ENCODE data around the gene SPAG17.

DNA sequence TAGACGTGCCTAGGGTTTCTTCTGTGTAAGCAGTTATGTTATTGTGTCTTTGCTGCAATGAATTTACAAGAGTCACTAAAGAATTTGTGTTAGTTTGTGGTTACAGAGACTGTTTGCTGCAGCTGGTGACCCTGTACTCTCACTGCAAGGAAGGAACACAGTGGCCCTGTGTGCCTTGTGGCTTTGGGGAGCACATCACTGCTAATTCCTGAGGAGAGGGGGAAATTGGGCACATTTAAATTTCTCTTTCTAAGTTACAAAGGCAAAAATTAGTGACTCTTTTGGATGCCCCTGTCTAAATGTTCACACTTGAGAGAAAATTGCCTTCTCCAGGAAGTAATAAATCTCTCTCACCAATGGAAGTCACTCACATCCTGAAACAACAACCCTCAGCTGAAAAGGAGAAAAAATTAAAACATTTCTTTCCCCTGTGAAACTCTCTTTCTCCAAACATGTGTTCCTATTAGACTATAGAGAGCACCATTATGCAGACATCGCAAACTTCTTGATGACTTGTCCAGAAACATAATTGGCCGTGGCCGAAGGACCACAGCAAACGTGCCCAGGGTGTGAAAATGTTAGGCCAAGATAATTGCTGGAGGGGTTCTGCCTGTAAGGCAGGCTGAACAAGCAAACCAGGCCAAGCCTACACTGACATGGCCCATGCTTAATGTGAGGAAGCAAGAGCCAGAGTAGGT is 32.3 kb upstream of the SPAG17 start:
- TF ChIP-seq, protein P1, sequence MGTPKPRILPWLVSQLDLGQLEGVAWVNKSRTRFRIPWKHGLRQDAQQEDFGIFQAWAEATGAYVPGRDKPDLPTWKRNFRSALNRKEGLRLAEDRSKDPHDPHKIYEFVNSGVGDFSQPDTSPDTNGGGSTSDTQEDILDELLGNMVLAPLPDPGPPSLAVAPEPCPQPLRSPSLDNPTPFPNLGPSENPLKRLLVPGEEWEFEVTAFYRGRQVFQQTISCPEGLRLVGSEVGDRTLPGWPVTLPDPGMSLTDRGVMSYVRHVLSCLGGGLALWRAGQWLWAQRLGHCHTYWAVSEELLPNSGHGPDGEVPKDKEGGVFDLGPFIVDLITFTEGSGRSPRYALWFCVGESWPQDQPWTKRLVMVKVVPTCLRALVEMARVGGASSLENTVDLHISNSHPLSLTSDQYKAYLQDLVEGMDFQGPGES (IDR thresholded peaks at IDR 0.05; ENCODE audit: low read depth, low read length) = no peak
- no peak for TF ChIP-seq ELF1 (IDR thresholded peaks at IDR 0.05)
- TF ChIP-seq, protein P2, sequence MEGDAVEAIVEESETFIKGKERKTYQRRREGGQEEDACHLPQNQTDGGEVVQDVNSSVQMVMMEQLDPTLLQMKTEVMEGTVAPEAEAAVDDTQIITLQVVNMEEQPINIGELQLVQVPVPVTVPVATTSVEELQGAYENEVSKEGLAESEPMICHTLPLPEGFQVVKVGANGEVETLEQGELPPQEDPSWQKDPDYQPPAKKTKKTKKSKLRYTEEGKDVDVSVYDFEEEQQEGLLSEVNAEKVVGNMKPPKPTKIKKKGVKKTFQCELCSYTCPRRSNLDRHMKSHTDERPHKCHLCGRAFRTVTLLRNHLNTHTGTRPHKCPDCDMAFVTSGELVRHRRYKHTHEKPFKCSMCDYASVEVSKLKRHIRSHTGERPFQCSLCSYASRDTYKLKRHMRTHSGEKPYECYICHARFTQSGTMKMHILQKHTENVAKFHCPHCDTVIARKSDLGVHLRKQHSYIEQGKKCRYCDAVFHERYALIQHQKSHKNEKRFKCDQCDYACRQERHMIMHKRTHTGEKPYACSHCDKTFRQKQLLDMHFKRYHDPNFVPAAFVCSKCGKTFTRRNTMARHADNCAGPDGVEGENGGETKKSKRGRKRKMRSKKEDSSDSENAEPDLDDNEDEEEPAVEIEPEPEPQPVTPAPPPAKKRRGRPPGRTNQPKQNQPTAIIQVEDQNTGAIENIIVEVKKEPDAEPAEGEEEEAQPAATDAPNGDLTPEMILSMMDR (IDR thresholded peaks at IDR 0.05) = no peak
- TF ChIP-seq, protein P3, sequence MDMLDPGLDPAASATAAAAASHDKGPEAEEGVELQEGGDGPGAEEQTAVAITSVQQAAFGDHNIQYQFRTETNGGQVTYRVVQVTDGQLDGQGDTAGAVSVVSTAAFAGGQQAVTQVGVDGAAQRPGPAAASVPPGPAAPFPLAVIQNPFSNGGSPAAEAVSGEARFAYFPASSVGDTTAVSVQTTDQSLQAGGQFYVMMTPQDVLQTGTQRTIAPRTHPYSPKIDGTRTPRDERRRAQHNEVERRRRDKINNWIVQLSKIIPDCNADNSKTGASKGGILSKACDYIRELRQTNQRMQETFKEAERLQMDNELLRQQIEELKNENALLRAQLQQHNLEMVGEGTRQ (IDR thresholded peaks at IDR 0.05; ENCODE audit: borderline replicate concordance, low read depth, low read length) = no peak
- TF ChIP-seq, protein P4, sequence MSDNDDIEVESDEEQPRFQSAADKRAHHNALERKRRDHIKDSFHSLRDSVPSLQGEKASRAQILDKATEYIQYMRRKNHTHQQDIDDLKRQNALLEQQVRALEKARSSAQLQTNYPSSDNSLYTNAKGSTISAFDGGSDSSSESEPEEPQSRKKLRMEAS (IDR thresholded peaks at IDR 0.05; ENCODE audit: low read depth) = no peak
- TF ChIP-seq MXI1 (IDR thresholded peaks at IDR 0.05; ENCODE audit: low read depth, low read length) = no peak
- no peak for TF ChIP-seq POLR2AphosphoS5 (IDR thresholded peaks at IDR 0.05; ENCODE audit: low read depth, low read length)
- TF ChIP-seq, protein P5, sequence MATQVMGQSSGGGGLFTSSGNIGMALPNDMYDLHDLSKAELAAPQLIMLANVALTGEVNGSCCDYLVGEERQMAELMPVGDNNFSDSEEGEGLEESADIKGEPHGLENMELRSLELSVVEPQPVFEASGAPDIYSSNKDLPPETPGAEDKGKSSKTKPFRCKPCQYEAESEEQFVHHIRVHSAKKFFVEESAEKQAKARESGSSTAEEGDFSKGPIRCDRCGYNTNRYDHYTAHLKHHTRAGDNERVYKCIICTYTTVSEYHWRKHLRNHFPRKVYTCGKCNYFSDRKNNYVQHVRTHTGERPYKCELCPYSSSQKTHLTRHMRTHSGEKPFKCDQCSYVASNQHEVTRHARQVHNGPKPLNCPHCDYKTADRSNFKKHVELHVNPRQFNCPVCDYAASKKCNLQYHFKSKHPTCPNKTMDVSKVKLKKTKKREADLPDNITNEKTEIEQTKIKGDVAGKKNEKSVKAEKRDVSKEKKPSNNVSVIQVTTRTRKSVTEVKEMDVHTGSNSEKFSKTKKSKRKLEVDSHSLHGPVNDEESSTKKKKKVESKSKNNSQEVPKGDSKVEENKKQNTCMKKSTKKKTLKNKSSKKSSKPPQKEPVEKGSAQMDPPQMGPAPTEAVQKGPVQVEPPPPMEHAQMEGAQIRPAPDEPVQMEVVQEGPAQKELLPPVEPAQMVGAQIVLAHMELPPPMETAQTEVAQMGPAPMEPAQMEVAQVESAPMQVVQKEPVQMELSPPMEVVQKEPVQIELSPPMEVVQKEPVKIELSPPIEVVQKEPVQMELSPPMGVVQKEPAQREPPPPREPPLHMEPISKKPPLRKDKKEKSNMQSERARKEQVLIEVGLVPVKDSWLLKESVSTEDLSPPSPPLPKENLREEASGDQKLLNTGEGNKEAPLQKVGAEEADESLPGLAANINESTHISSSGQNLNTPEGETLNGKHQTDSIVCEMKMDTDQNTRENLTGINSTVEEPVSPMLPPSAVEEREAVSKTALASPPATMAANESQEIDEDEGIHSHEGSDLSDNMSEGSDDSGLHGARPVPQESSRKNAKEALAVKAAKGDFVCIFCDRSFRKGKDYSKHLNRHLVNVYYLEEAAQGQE (IDR thresholded peaks at IDR 0.05; ENCODE audit: low read depth, low read length) = no peak
- TF ChIP-seq RAD21 (IDR thresholded peaks at IDR 0.05; ENCODE audit: low read length) = no peak
- no peak for TF ChIP-seq EZH2phosphoT487 (IDR thresholded peaks at IDR 0.05; ENCODE audit: borderline replicate concordance, low read depth)
- TF ChIP-seq EP300 (IDR thresholded peaks at IDR 0.05; ENCODE audit: borderline replicate concordance in 1 of 2, low read depth in 1 of 2, low read length in 1 of 2) = no peak
- no peak for TF ChIP-seq NRF1 (IDR thresholded peaks at IDR 0.05; ENCODE audit: low read depth, low read length)
- TF ChIP-seq, protein P6, sequence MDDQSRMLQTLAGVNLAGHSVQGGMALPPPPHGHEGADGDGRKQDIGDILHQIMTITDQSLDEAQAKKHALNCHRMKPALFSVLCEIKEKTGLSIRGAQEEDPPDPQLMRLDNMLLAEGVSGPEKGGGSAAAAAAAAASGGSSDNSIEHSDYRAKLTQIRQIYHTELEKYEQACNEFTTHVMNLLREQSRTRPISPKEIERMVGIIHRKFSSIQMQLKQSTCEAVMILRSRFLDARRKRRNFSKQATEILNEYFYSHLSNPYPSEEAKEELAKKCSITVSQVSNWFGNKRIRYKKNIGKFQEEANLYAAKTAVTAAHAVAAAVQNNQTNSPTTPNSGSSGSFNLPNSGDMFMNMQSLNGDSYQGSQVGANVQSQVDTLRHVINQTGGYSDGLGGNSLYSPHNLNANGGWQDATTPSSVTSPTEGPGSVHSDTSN (IDR thresholded peaks at IDR 0.05) = no peak
